Measurements from ENCODE around the gene NUF2. TPM values are rescaled to one million over a fixed set of nuclear protein-coding genes. Genes with fewer than 3 reads are reported as not detected.

The NUF2 gene
- total RNA-seq, 4 donors from 2014 or later: 2.9 to 13.4 (median 8.2) TPM

GRCh38 chr1:163387146-163387545 lies 65.4 kb downstream of the NUF2 start:
- H3K27ac ChIP-seq: no peak overlapping the region
- H3K4me1 ChIP-seq: no peaks in the 10 kb centered on the region
- TF ChIP-seq POLR2A (IDR thresholded peaks at IDR 0.05) (no peak), CTCF (IDR thresholded peaks at IDR 0.05) (no peak)
- H3K9me3 ChIP-seq: no peaks in the 10 kb centered on the region
- no peak for DNase-seq
- no peaks in the 10 kb centered on the region for H3K36me3 ChIP-seq
- intact Hi-C loops (cut with DNase I): no loop called here
- peaks cover 0 to 10% (median 0%) of the 10 kb centered on the region in 4 donors for H3K27me3 ChIP-seq
- no peak overlapping the region for H3K4me3 ChIP-seq

GRCh38 chr1:163388970-163389369 lies 67.2 kb downstream of the NUF2 start:
- Histone ChIP-seq H3K27me3 (peaks cover 0 to 10% (median 0%) of the 10 kb centered on the region in 4 donors), H3K4me1 (no peaks in the 10 kb centered on the region), H3K36me3 (no peaks in the 10 kb centered on the region), H3K4me3 (no peak overlapping the region), H3K27ac (no peak overlapping the region), H3K9me3 (no peaks in the 10 kb centered on the region)
- no peak for TF ChIP-seq POLR2A (IDR thresholded peaks at IDR 0.05)
- no peak for TF ChIP-seq CTCF (IDR thresholded peaks at IDR 0.05)
- intact Hi-C loops (cut with DNase I): no loop called here
- no peak for DNase-seq
- 78 to 82% methylated on average over 4 of the region's 4 CpGs for WGBS, 2 donors

GRCh38 chr1:163395790-163396189 lies 74.0 kb downstream of the NUF2 start:
- Histone ChIP-seq H3K4me1 (no peaks in the 10 kb centered on the region), H3K36me3 (no peaks in the 10 kb centered on the region), H3K4me3 (no peak overlapping the region), H3K27ac (no peak overlapping the region), H3K27me3 (no peaks in the 10 kb centered on the region), H3K9me3 (no peaks in the 10 kb centered on the region)
- no peak for TF ChIP-seq POLR2A (IDR thresholded peaks at IDR 0.05)
- no peak for TF ChIP-seq CTCF (IDR thresholded peaks at IDR 0.05)
- no peak for DNase-seq
- intact Hi-C loops (cut with DNase I): no loop called here

GRCh38 chr1:163397451-163398200 lies 75.9 kb downstream of the NUF2 start:
- Histone ChIP-seq H3K4me1 (no peaks in the 10 kb centered on the region), H3K27ac (no peak overlapping the region), H3K4me3 (no peak overlapping the region), H3K9me3 (no peaks in the 10 kb centered on the region), H3K27me3 (no peaks in the 10 kb centered on the region), H3K36me3 (no peaks in the 10 kb centered on the region)
- TF ChIP-seq CTCF (IDR thresholded peaks at IDR 0.05): no peak
- no peak for TF ChIP-seq POLR2A (IDR thresholded peaks at IDR 0.05)
- WGBS, 2 donors: 33 to 37% methylated on average over 4 of the region's 4 CpGs
- intact Hi-C loops (cut with DNase I): no loop called here
- no peak for DNase-seq

GRCh38 chr1:163399001-163399400 lies 77.2 kb downstream of the NUF2 start:
- 85 to 86% methylated on average over 4 to 5 of the region's 5 CpGs for WGBS, 2 donors
- no peaks in the 10 kb centered on the region for H3K4me1 ChIP-seq
- H3K27ac ChIP-seq: no peak overlapping the region
- DNase-seq: no peak
- no peaks in the 10 kb centered on the region for H3K36me3 ChIP-seq
- no peak overlapping the region for H3K4me3 ChIP-seq
- H3K27me3 ChIP-seq: no peaks in the 10 kb centered on the region
- TF ChIP-seq POLR2A (IDR thresholded peaks at IDR 0.05) (no peak), CTCF (IDR thresholded peaks at IDR 0.05) (no peak)
- no peaks in the 10 kb centered on the region for H3K9me3 ChIP-seq
- intact Hi-C loops (cut with DNase I): no loop called here
